ENCODE results near the gene FRMPD1. TPM values are rescaled to one million over a fixed set of nuclear protein-coding genes. Genes with fewer than 3 reads are reported as not detected.

Gene FRMPD1
- total and polyA plus RNA-seq, 12 donors: 0.07 to 0.78 (median 0.18) TPM; not detected in 4

DNA sequence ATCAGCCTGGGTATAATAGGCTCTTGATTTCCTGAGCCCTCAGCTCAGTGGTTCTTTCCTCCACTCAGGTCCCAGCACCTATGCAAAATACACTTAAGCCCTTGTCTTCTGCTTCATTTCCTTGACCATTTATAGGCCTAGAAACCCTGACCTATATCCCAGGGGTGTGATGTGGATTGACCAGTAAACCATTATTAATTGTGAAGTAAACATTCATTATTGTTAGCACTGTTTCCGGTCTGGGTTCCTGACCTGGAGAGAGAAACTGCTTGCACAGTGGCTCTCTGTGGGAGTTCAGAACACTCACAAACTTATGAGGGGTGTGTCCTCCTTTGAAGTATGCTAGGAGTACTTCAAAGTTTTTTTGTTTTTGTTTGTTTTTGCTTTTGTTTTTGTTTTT, 38.8 kb upstream of the FRMPD1 start:
- Histone ChIP-seq H3K4me1 (replicated peaks in 1 of 2) (peaks cover 0 to 9% of the 10 kb centered on the region in 2 donors), H3K27me3 (no peaks in the 10 kb centered on the region), H3K4me3 (no peak overlapping the region), H3K27ac (no peak overlapping the region), H3K36me3 (replicated peaks in 1 of 2) (no peaks in the 10 kb centered on the region), H3K9me3 (replicated peaks in 1 of 3) (no peaks in the 10 kb centered on the region)
- no peak for TF ChIP-seq CTCF (IDR thresholded peaks at IDR 0.05)
- intact Hi-C loops (cut with DNase I): no loop called here
- DNase-seq: no peak
- WGBS, 4 donors: 68 to 88% (median 73%) methylated on average over 1 of the region's 1 CpG

DNA sequence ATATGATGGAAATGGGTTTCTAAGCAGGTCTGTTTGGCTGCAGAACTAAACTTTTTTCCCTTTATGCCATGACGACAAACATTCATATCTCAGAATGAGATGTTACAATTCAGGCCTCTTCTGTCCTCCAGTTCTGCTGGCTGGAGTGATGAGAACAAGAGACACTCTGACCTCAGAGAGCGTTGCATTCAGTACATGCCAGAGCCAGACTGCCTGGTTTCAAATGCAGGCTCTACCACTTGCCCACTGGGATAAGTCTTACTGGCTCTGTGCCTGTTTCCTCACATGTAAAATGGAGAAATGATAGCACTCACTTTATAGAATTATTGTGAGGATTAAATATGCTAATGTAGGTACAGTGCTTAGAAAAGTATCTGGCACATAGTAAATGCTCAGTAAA, 33.6 kb upstream of the FRMPD1 start:
- H3K36me3 ChIP-seq (replicated peaks in 1 of 2): no peaks in the 10 kb centered on the region
- no peaks in the 10 kb centered on the region for H3K9me3 ChIP-seq (replicated peaks in 1 of 3)
- WGBS, 4 donors: 81 to 93% (median 89%) methylated on average over 2 of the region's 2 CpGs
- H3K4me1 ChIP-seq (replicated peaks in 1 of 2): peaks cover 0 to 9% of the 10 kb centered on the region in 2 donors
- intact Hi-C loops (cut with DNase I): no loop called here
- no peaks in the 10 kb centered on the region for H3K27me3 ChIP-seq
- no peak overlapping the region for H3K4me3 ChIP-seq
- TF ChIP-seq CTCF (IDR thresholded peaks at IDR 0.05) (no peak), POLR2A (IDR thresholded peaks at IDR 0.05) (no peak)
- DNase-seq: no peak
- H3K27ac ChIP-seq: no peak overlapping the region

DNA sequence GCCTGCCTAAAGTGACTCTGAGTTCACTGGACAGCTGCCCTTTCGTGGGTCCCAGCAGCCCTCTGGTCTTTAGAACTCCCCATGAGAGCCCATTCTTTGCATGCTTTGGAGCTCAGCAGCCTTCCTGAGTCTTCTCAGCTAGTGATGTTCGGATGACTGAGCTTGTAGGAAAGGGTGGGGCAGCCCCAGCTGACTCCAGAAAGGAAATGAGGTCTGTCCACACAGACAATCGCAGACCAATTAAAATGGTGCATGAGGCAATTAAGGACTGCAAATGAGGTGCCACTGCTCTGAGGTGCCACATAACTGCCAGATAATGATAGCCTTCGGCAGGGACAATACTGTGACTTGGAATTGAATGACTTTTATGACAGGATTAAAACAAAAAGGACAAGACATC, 32.9 kb upstream of the FRMPD1 start:
- WGBS, 4 donors: 55 to 72% (median 64%) methylated on average over 4 of the region's 4 CpGs
- Histone ChIP-seq H3K4me1 (replicated peaks in 1 of 2) (peaks cover 0 to 9% of the 10 kb centered on the region in 2 donors), H3K27me3 (no peaks in the 10 kb centered on the region), H3K27ac (no peak overlapping the region), H3K4me3 (no peak overlapping the region), H3K9me3 (replicated peaks in 1 of 3) (no peaks in the 10 kb centered on the region), H3K36me3 (replicated peaks in 1 of 2) (no peaks in the 10 kb centered on the region)
- no peak for TF ChIP-seq POLR2A (IDR thresholded peaks at IDR 0.05)
- no peak for TF ChIP-seq CTCF (IDR thresholded peaks at IDR 0.05)
- no peak for DNase-seq
- intact Hi-C loops (cut with DNase I): no loop called here

DNA sequence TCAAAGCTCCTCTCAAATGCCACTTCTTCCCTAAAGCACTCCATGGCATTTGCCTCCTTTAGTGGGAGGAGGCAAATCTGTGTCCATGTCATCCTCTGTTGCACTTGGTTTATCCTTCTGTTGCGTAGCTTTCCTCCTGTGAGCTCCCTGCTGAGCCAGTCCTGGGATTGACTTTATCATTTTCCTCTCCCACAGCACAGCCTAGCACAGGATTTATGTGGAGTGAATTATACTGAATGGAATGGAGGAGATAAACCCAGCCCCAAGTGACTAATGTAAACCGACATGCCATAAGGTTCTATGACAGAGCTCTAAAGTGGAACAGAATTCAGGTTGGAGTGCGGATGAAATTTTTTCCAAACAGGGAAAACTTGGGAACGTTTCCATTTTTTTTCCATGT, 31.9 kb upstream of the FRMPD1 start:
- no peak overlapping the region for H3K4me3 ChIP-seq
- intact Hi-C loops (cut with DNase I): no loop called here
- H3K9me3 ChIP-seq (replicated peaks in 1 of 3): no peaks in the 10 kb centered on the region
- 85 to 90% (median 86%) methylated on average over 4 of the region's 4 CpGs for WGBS, 4 donors
- H3K27ac ChIP-seq: no peak overlapping the region
- peaks cover 0 to 9% of the 10 kb centered on the region in 2 donors for H3K4me1 ChIP-seq (replicated peaks in 1 of 2)
- H3K27me3 ChIP-seq: no peaks in the 10 kb centered on the region
- H3K36me3 ChIP-seq (replicated peaks in 1 of 2): no peaks in the 10 kb centered on the region
- TF ChIP-seq CTCF (IDR thresholded peaks at IDR 0.05): no peak
- no peak for TF ChIP-seq POLR2A (IDR thresholded peaks at IDR 0.05)
- no peak for DNase-seq

Measured in adrenal gland (tissue), 12 donors.